ENCODE results near the gene TWNK.

- no peak for TF ChIP-seq CTCF (IDR thresholded peaks at IDR 0.05; ENCODE audit: low read depth, low read length, poor library complexity, severe bottlenecking)
- no peak for TF ChIP-seq EZH2phosphoT487 (IDR thresholded peaks at IDR 0.05; ENCODE audit: borderline replicate concordance, low read length)
Observed at GRCh38 chr10:101020427-101021075, 33.2 kb downstream of the TWNK start.

Measured in DOHH2 (cell line).